ENCODE measurements around the gene CFAP299.
"Not testable (repeated sequence)": the region's sequence is repeated elsewhere in the genome, so short reads cannot be mapped to it uniquely, and the experiment has no call there.

Gene CFAP299

GRCh38 chr4:80434238-80434637, 98.7 kb downstream of the CFAP299 start:
- H3K4me1 Mint-ChIP-seq (ENCODE audit: low read depth), result peaks cover 17% of the 10 kb centered on the region
- no peak overlapping the region for H3K27ac Mint-ChIP-seq
- no peaks in the 10 kb centered on the region for H3K36me3 Mint-ChIP-seq (ENCODE audit: low read depth)
- H3K9me3 Mint-ChIP-seq, result no peaks in the 10 kb centered on the region
- H3K27me3 Mint-ChIP-seq, result no peaks in the 10 kb centered on the region
- no peak overlapping the region for H3K4me3 Mint-ChIP-seq

GRCh38 chr4:80438016-80438415, 102.5 kb downstream of the CFAP299 start:
- H3K4me3 Mint-ChIP-seq, result no peak overlapping the region

GRCh38 chr4:80439294-80440061, 103.9 kb downstream of the CFAP299 start:
- not testable (repeated sequence) for H3K27me3 Mint-ChIP-seq, H3K4me3 Mint-ChIP-seq, H3K27ac Mint-ChIP-seq
- Mint-ChIP-seq H3K36me3 (ENCODE audit: low read depth) (peaks cover 12% of the 10 kb centered on the region), H3K4me1 (ENCODE audit: low read depth) (peaks cover 22% of the 10 kb centered on the region), H3K9me3 (peaks cover 16% of the 10 kb centered on the region)

More at GRCh38 chr4:80438016-80438415, 102.5 kb downstream of the CFAP299 start:
- H3K27ac Mint-ChIP-seq, result no peak overlapping the region
- H3K4me1 Mint-ChIP-seq (ENCODE audit: low read depth), result peaks cover 26% of the 10 kb centered on the region
- peaks cover 16% of the 10 kb centered on the region for H3K9me3 Mint-ChIP-seq
- H3K27me3 Mint-ChIP-seq, result no peaks in the 10 kb centered on the region
- H3K36me3 Mint-ChIP-seq (ENCODE audit: low read depth), result peaks cover 12% of the 10 kb centered on the region

GRCh38 chr4:80446248-80446647, 110.7 kb downstream of the CFAP299 start:
- Mint-ChIP-seq H3K4me3 (no peak overlapping the region), H3K9me3 (peaks cover 23% of the 10 kb centered on the region), H3K27me3 (no peaks in the 10 kb centered on the region), H3K4me1 (ENCODE audit: low read depth) (no peaks in the 10 kb centered on the region), H3K36me3 (ENCODE audit: low read depth) (peaks cover 3% of the 10 kb centered on the region), H3K27ac (no peak overlapping the region)

- H3K9me3 Mint-ChIP-seq, result peaks cover 20% of the 10 kb centered on the region
- H3K27me3 Mint-ChIP-seq, result no peaks in the 10 kb centered on the region
- H3K36me3 Mint-ChIP-seq (ENCODE audit: low read depth), result peaks cover 3% of the 10 kb centered on the region
- H3K27ac Mint-ChIP-seq, result no peak overlapping the region
- no peaks in the 10 kb centered on the region for H3K4me1 Mint-ChIP-seq (ENCODE audit: low read depth)
- H3K4me3 Mint-ChIP-seq, result no peak overlapping the region
These were observed 111.1 kb downstream of the CFAP299 start for GRCh38 chr4:80446664-80447063.

- no peak overlapping the region for H3K27ac Mint-ChIP-seq
- H3K4me1 Mint-ChIP-seq (ENCODE audit: low read depth), result no peaks in the 10 kb centered on the region
- H3K36me3 Mint-ChIP-seq (ENCODE audit: low read depth), result no peaks in the 10 kb centered on the region
- H3K27me3 Mint-ChIP-seq, result no peaks in the 10 kb centered on the region
- H3K9me3 Mint-ChIP-seq, result peaks cover 15% of the 10 kb centered on the region
- H3K4me3 Mint-ChIP-seq, result no peak overlapping the region
These were observed 112.0 kb downstream of the CFAP299 start for GRCh38 chr4:80447493-80447892.

- Mint-ChIP-seq H3K27ac (no peak overlapping the region), H3K4me3 (no peak overlapping the region), H3K36me3 (ENCODE audit: low read depth) (no peaks in the 10 kb centered on the region), H3K9me3 (peaks cover 18% of the 10 kb centered on the region), H3K27me3 (no peaks in the 10 kb centered on the region), H3K4me1 (ENCODE audit: low read depth) (no peaks in the 10 kb centered on the region)
These were observed 112.5 kb downstream of the CFAP299 start for GRCh38 chr4:80448056-80448455.

- Mint-ChIP-seq H3K9me3 (peaks cover 15% of the 10 kb centered on the region), H3K36me3 (ENCODE audit: low read depth) (no peaks in the 10 kb centered on the region), H3K4me1 (ENCODE audit: low read depth) (no peaks in the 10 kb centered on the region), H3K4me3 (no peak overlapping the region), H3K27me3 (no peaks in the 10 kb centered on the region), H3K27ac (no peak overlapping the region)
These were observed 116.5 kb downstream of the CFAP299 start for GRCh38 chr4:80452055-80452454.

GRCh38 chr4:80452768-80453167, 117.2 kb downstream of the CFAP299 start:
- no peak overlapping the region for H3K4me3 Mint-ChIP-seq
- peaks cover 14% of the 10 kb centered on the region for H3K9me3 Mint-ChIP-seq
- H3K36me3 Mint-ChIP-seq (ENCODE audit: low read depth), result no peaks in the 10 kb centered on the region
- no peak overlapping the region for H3K27ac Mint-ChIP-seq
- H3K4me1 Mint-ChIP-seq (ENCODE audit: low read depth), result no peaks in the 10 kb centered on the region
- H3K27me3 Mint-ChIP-seq, result no peaks in the 10 kb centered on the region

GRCh38 chr4:80454040-80454439, 118.5 kb downstream of the CFAP299 start:
- H3K9me3 Mint-ChIP-seq, result peaks cover 12% of the 10 kb centered on the region
- no peaks in the 10 kb centered on the region for H3K36me3 Mint-ChIP-seq (ENCODE audit: low read depth)
- no peaks in the 10 kb centered on the region for H3K4me1 Mint-ChIP-seq (ENCODE audit: low read depth)
- no peaks in the 10 kb centered on the region for H3K27me3 Mint-ChIP-seq
- no peak overlapping the region for H3K4me3 Mint-ChIP-seq
- no peak overlapping the region for H3K27ac Mint-ChIP-seq

GRCh38 chr4:80454556-80454955, 119.0 kb downstream of the CFAP299 start:
- no peaks in the 10 kb centered on the region for H3K4me1 Mint-ChIP-seq (ENCODE audit: low read depth)
- peaks cover 12% of the 10 kb centered on the region for H3K9me3 Mint-ChIP-seq
- H3K27me3 Mint-ChIP-seq, result no peaks in the 10 kb centered on the region
- no peak overlapping the region for H3K27ac Mint-ChIP-seq
- H3K4me3 Mint-ChIP-seq, result no peak overlapping the region
- H3K36me3 Mint-ChIP-seq (ENCODE audit: low read depth), result no peaks in the 10 kb centered on the region

- Mint-ChIP-seq H3K9me3 (peaks cover 4% of the 10 kb centered on the region), H3K4me1 (ENCODE audit: low read depth) (peaks cover 18% of the 10 kb centered on the region), H3K27ac (no peak overlapping the region), H3K27me3 (no peaks in the 10 kb centered on the region), H3K4me3 (no peak overlapping the region), H3K36me3 (ENCODE audit: low read depth) (no peaks in the 10 kb centered on the region)
These were observed 124.5 kb downstream of the CFAP299 start for GRCh38 chr4:80459918-80460473.

GRCh38 chr4:80461412-80461811, 125.9 kb downstream of the CFAP299 start:
- H3K27me3 Mint-ChIP-seq, result no peaks in the 10 kb centered on the region
- no peaks in the 10 kb centered on the region for H3K36me3 Mint-ChIP-seq (ENCODE audit: low read depth)
- H3K4me3 Mint-ChIP-seq, result no peak overlapping the region
- H3K9me3 Mint-ChIP-seq, result peaks cover 4% of the 10 kb centered on the region
- peaks cover 18% of the 10 kb centered on the region for H3K4me1 Mint-ChIP-seq (ENCODE audit: low read depth)
- H3K27ac Mint-ChIP-seq, result no peak overlapping the region

GRCh38 chr4:80462621-80463091, 127.1 kb downstream of the CFAP299 start:
- H3K36me3 Mint-ChIP-seq (ENCODE audit: low read depth), result no peaks in the 10 kb centered on the region
- peak overlapping the region; percentile 26 for H3K27ac Mint-ChIP-seq
- peaks cover 18% of the 10 kb centered on the region for H3K4me1 Mint-ChIP-seq (ENCODE audit: low read depth)
- peak overlapping the region; percentile 71 for H3K4me3 Mint-ChIP-seq
- peaks cover 10% of the 10 kb centered on the region for H3K9me3 Mint-ChIP-seq
- no peaks in the 10 kb centered on the region for H3K27me3 Mint-ChIP-seq

GRCh38 chr4:80463509-80463908, 128.0 kb downstream of the CFAP299 start:
- H3K4me1 Mint-ChIP-seq (ENCODE audit: low read depth), result peaks cover 18% of the 10 kb centered on the region
- peaks cover 12% of the 10 kb centered on the region for H3K9me3 Mint-ChIP-seq
- no peaks in the 10 kb centered on the region for H3K27me3 Mint-ChIP-seq
- no peak overlapping the region for H3K4me3 Mint-ChIP-seq
- H3K36me3 Mint-ChIP-seq (ENCODE audit: low read depth), result no peaks in the 10 kb centered on the region
- H3K27ac Mint-ChIP-seq, result no peak overlapping the region

All from stimulated activated naive CD8-positive, alpha-beta T cell treated with anti-CD3 and anti-CD28 coated beads, Interleukin-15, Interleukin-2, amounts not matched to agents 100 ng/mL and 50 ng/mL, for 24 hours (primary cell).